Left ventricle myocardium inferior (tissue), 1 donor: ENCODE results near the gene OSER1. TPM values are rescaled to one million over a fixed set of nuclear protein-coding genes. Genes with fewer than 3 reads are reported as not detected.
A peak's percentile ranks its signal among the peaks of the same experiment; 100 is the strongest.

Experiments used
- DNase-seq: peaks from one replicate; pipeline ENCODE4 v3.0.0-alpha.2; 2020
- H3K27ac ChIP-seq: fragments of 200-600 bp; replicated peaks from 2 replicates; pipeline ENCODE4 v1.8.0; 2021
- H3K27me3 ChIP-seq: fragments of 200-600 bp; 2 replicates; pipeline ENCODE4 v1.8.0; 2021; ENCODE audit warnings: low read depth
- H3K36me3 ChIP-seq: fragments of 200-600 bp; 2 replicates; pipeline ENCODE4 v1.8.0; 2021
- H3K4me1 ChIP-seq: fragments of 200-600 bp; 2 replicates; pipeline ENCODE4 v1.8.0; 2021
- H3K4me3 ChIP-seq: fragments of 200-600 bp; 2 replicates; pipeline ENCODE4 v1.8.0; 2021; ENCODE audit warnings: mild to moderate bottlenecking, moderate library complexity
- H3K9me3 ChIP-seq: fragments of 200-600 bp; replicated peaks from 2 replicates; pipeline ENCODE4 v1.8.0; 2021
- CTCF ChIP-seq: fragments of 200-600 bp; IDR thresholded peaks from 2 replicates; pipeline ENCODE4 v1.8.0; 2021; ENCODE audit warnings: antibody characterized with exemption, mild to moderate bottlenecking, borderline replicate concordance
- intact Hi-C: fragments of 100-400 bp; cut with micrococcal nuclease; formaldehyde crosslinking; loops from one replicate; pipeline ENCODE4 v1.11.0; 2022
- total RNA-seq: library from RNA; stranded (reverse); fragmentation: NEBNext Ultra II Directional; extraction: Animal tissue kit (Norgen Biotek cat#: 25700); gene quantifications from one replicate; pipeline ENCODE4 v1.2.1, GENCODE V29; 2021
- donor health status: DM: no; HTN: yes; CAD: no; lungs with severe emphysema.

The OSER1 gene
- total RNA-seq, 1 donor from 2014 or later: 34.0 TPM

GRCh38 chr20:44186201-44186600, 24.4 kb downstream of the OSER1 start:
- no peak for TF ChIP-seq CTCF
- H3K9me3 ChIP-seq: no peaks in the 10 kb centered on the region
- H3K36me3 ChIP-seq: no peaks in the 10 kb centered on the region
- peak overlapping the region; percentile 94 for H3K27ac ChIP-seq
- peaks cover 3% of the 10 kb centered on the region for H3K27me3 ChIP-seq
- peaks cover 62% of the 10 kb centered on the region for H3K4me1 ChIP-seq
- DNase-seq: no peak
- peak overlapping the region; percentile 72 for H3K4me3 ChIP-seq
- intact Hi-C loops: loop anchor here (5.0 kb wide), 1 partner anchor 69 kb away; no protein-coding TSS in a partner anchor

GRCh38 chr20:44185574-44185973, 25.0 kb downstream of the OSER1 start:
- TF ChIP-seq CTCF: no peak
- no peaks in the 10 kb centered on the region for H3K36me3 ChIP-seq
- no peaks in the 10 kb centered on the region for H3K9me3 ChIP-seq
- intact Hi-C loops: loop anchor here (5.0 kb wide), 1 partner anchor 68 kb away; no protein-coding TSS in a partner anchor
- H3K4me1 ChIP-seq: peaks cover 68% of the 10 kb centered on the region
- H3K27ac ChIP-seq: peak overlapping the region; percentile 94
- peak overlapping the region; percentile 72 for H3K4me3 ChIP-seq
- H3K27me3 ChIP-seq: peaks cover 3% of the 10 kb centered on the region
- DNase-seq: no peak

GRCh38 chr20:44183282-44183681, 27.3 kb downstream of the OSER1 start:
- H3K27me3 ChIP-seq: peaks cover 3% of the 10 kb centered on the region
- peaks cover 63% of the 10 kb centered on the region for H3K4me1 ChIP-seq
- no peaks in the 10 kb centered on the region for H3K9me3 ChIP-seq
- no peaks in the 10 kb centered on the region for H3K36me3 ChIP-seq
- no peak for TF ChIP-seq CTCF
- intact Hi-C loops: no loop called here
- DNase-seq: no peak
- peak overlapping the region; percentile 94 for H3K27ac ChIP-seq
- H3K4me3 ChIP-seq: peak overlapping the region; percentile 72

- peaks cover 3% of the 10 kb centered on the region for H3K27me3 ChIP-seq
- intact Hi-C loops: no loop called here
- peak overlapping the region; percentile 94 for H3K27ac ChIP-seq
- DNase-seq: no peak
- no peaks in the 10 kb centered on the region for H3K36me3 ChIP-seq
- TF ChIP-seq CTCF: no peak
- peaks cover 62% of the 10 kb centered on the region for H3K4me1 ChIP-seq
- no peaks in the 10 kb centered on the region for H3K9me3 ChIP-seq
- H3K4me3 ChIP-seq: peak overlapping the region; percentile 72
Measured at GRCh38 chr20:44182863-44183262, 27.7 kb downstream of the OSER1 start.

DNA sequence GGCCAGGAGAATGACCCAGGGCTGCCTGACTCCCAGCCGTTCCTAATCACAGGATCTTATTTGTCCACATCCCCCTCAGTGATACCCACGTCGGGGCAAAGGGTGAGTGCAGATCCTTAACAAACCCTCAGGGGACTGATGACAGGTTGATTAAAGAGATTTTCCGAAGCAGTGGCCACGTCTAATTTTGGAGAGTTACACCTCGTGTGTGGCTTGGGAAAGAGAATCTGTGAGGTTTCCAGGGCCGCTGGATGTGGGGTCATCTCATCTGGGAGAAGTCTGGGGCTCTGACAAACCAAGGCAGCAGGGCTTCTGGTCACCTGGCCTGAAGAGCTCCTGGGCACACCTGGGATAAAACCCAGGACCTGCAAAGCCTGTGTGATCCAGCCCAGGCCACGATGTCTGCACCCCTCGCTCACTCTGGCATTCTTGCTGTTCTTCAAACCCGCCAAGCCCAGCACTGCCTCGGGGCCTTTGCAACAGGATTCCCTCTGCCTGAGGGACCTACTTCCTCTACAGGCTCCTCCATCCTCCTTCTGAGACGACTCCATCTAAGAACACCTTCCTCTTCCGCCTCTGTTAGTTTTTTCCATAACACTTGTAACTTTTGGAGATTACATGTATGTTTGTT, 28.3 kb downstream of the OSER1 start:
- H3K9me3 ChIP-seq: no peaks in the 10 kb centered on the region
- no peak for TF ChIP-seq CTCF
- peak overlapping the region; percentile 72 for H3K4me3 ChIP-seq
- no peak for DNase-seq
- intact Hi-C loops: no loop called here
- H3K36me3 ChIP-seq: no peaks in the 10 kb centered on the region
- H3K4me1 ChIP-seq: peaks cover 62% of the 10 kb centered on the region
- peaks cover 3% of the 10 kb centered on the region for H3K27me3 ChIP-seq
- H3K27ac ChIP-seq: peak overlapping the region; percentile 94
